ENCODE data around the gene RALGAPA2. TPM values are rescaled to one million over a fixed set of nuclear protein-coding genes. Genes with fewer than 3 reads are reported as not detected.

Gene RALGAPA2
- total RNA-seq, 1 donor from 2014 or later = 18.0 TPM

- no peak for DNase-seq (ENCODE audit: low spot score)
- intact Hi-C loops (cut with micrococcal nuclease) = no loop called here
- H3K4me1 Mint-ChIP-seq (ENCODE audit: low read depth) = no peaks in the 10 kb centered on the region
- H3K27me3 Mint-ChIP-seq (ENCODE audit: insufficient read depth) = no peaks in the 10 kb centered on the region
- no peak overlapping the region for H3K27ac Mint-ChIP-seq
- no peak overlapping the region for H3K4me3 Mint-ChIP-seq
- H3K36me3 Mint-ChIP-seq (ENCODE audit: low read depth) = no peaks in the 10 kb centered on the region
- no peaks in the 10 kb centered on the region for H3K9me3 Mint-ChIP-seq
Measured at GRCh38 chr20:20690676-20691476, 21.6 kb downstream of the RALGAPA2 start.

- Mint-ChIP-seq H3K27ac (no peak overlapping the region), H3K4me3 (no peak overlapping the region), H3K27me3 (ENCODE audit: insufficient read depth) (no peaks in the 10 kb centered on the region), H3K36me3 (ENCODE audit: low read depth) (no peaks in the 10 kb centered on the region), H3K9me3 (no peaks in the 10 kb centered on the region), H3K4me1 (ENCODE audit: low read depth) (no peaks in the 10 kb centered on the region)
- intact Hi-C loops (cut with micrococcal nuclease) = no loop called here
- no peak for DNase-seq (ENCODE audit: low spot score)
Measured at GRCh38 chr20:20687319-20687718, 25.1 kb downstream of the RALGAPA2 start.

- H3K4me1 Mint-ChIP-seq (ENCODE audit: low read depth) = peaks cover 7% of the 10 kb centered on the region
Measured at GRCh38 chr20:20685635-20686034, 26.8 kb downstream of the RALGAPA2 start.

GRCh38 chr20:20683481-20684321 lies 28.7 kb downstream of the RALGAPA2 start:
- intact Hi-C loops (cut with micrococcal nuclease) = no loop called here
- H3K27ac Mint-ChIP-seq = no peak overlapping the region

More at GRCh38 chr20:20685635-20686034, 26.8 kb downstream of the RALGAPA2 start:
- no peak overlapping the region for H3K4me3 Mint-ChIP-seq
- no peaks in the 10 kb centered on the region for H3K36me3 Mint-ChIP-seq (ENCODE audit: low read depth)
- no peak overlapping the region for H3K27ac Mint-ChIP-seq
- no peaks in the 10 kb centered on the region for H3K27me3 Mint-ChIP-seq (ENCODE audit: insufficient read depth)
- intact Hi-C loops (cut with micrococcal nuclease) = no loop called here
- no peaks in the 10 kb centered on the region for H3K9me3 Mint-ChIP-seq
- no peak for DNase-seq (ENCODE audit: low spot score)

GRCh38 chr20:20683020-20683419 lies 29.4 kb downstream of the RALGAPA2 start:
- DNase-seq (ENCODE audit: low spot score) = no peak
- Mint-ChIP-seq H3K27me3 (ENCODE audit: insufficient read depth) (no peaks in the 10 kb centered on the region), H3K4me3 (no peak overlapping the region), H3K9me3 (no peaks in the 10 kb centered on the region), H3K4me1 (ENCODE audit: low read depth) (peaks cover 8% of the 10 kb centered on the region), H3K27ac (no peak overlapping the region), H3K36me3 (ENCODE audit: low read depth) (peaks cover 7% of the 10 kb centered on the region)
- intact Hi-C loops (cut with micrococcal nuclease) = no loop called here

More at GRCh38 chr20:20683481-20684321, 28.7 kb downstream of the RALGAPA2 start:
- H3K9me3 Mint-ChIP-seq = no peaks in the 10 kb centered on the region
- no peak overlapping the region for H3K4me3 Mint-ChIP-seq
- H3K4me1 Mint-ChIP-seq (ENCODE audit: low read depth) = peaks cover 8% of the 10 kb centered on the region
- no peaks in the 10 kb centered on the region for H3K27me3 Mint-ChIP-seq (ENCODE audit: insufficient read depth)
- peaks cover 2% of the 10 kb centered on the region for H3K36me3 Mint-ChIP-seq (ENCODE audit: low read depth)
- no peak for DNase-seq (ENCODE audit: low spot score)

- H3K4me1 Mint-ChIP-seq (ENCODE audit: low read depth) = peaks cover 8% of the 10 kb centered on the region
- H3K27me3 Mint-ChIP-seq (ENCODE audit: insufficient read depth) = no peaks in the 10 kb centered on the region
- H3K27ac Mint-ChIP-seq = peak overlapping the region; percentile 15
- no peak for DNase-seq (ENCODE audit: low spot score)
- no peaks in the 10 kb centered on the region for H3K9me3 Mint-ChIP-seq
- peaks cover 7% of the 10 kb centered on the region for H3K36me3 Mint-ChIP-seq (ENCODE audit: low read depth)
- intact Hi-C loops (cut with micrococcal nuclease) = no loop called here
- no peak overlapping the region for H3K4me3 Mint-ChIP-seq
Measured at GRCh38 chr20:20680991-20681508, 31.4 kb downstream of the RALGAPA2 start.

GRCh38 chr20:20679316-20679715 lies 33.1 kb downstream of the RALGAPA2 start:
- Mint-ChIP-seq H3K27me3 (ENCODE audit: insufficient read depth) (no peaks in the 10 kb centered on the region), H3K4me1 (ENCODE audit: low read depth) (peaks cover 8% of the 10 kb centered on the region), H3K27ac (peak overlapping the region; percentile 10), H3K9me3 (no peaks in the 10 kb centered on the region), H3K4me3 (no peak overlapping the region), H3K36me3 (ENCODE audit: low read depth) (peaks cover 7% of the 10 kb centered on the region)
- DNase-seq (ENCODE audit: low spot score) = no peak
- intact Hi-C loops (cut with micrococcal nuclease) = no loop called here

- Mint-ChIP-seq H3K36me3 (ENCODE audit: low read depth) (peaks cover 7% of the 10 kb centered on the region), H3K4me3 (no peak overlapping the region), H3K27ac (no peak overlapping the region), H3K9me3 (no peaks in the 10 kb centered on the region), H3K4me1 (ENCODE audit: low read depth) (peaks cover 8% of the 10 kb centered on the region), H3K27me3 (ENCODE audit: insufficient read depth) (no peaks in the 10 kb centered on the region)
- intact Hi-C loops (cut with micrococcal nuclease) = no loop called here
- DNase-seq (ENCODE audit: low spot score) = no peak
Measured at GRCh38 chr20:20677186-20677585, 35.3 kb downstream of the RALGAPA2 start.

- Mint-ChIP-seq H3K27me3 (ENCODE audit: insufficient read depth) (no peaks in the 10 kb centered on the region), H3K4me3 (no peak overlapping the region), H3K4me1 (ENCODE audit: low read depth) (peaks cover 15% of the 10 kb centered on the region), H3K36me3 (ENCODE audit: low read depth) (peaks cover 6% of the 10 kb centered on the region), H3K27ac (no peak overlapping the region), H3K9me3 (no peaks in the 10 kb centered on the region)
- intact Hi-C loops (cut with micrococcal nuclease) = no loop called here
- no peak for DNase-seq (ENCODE audit: low spot score)
Measured at GRCh38 chr20:20668639-20669038, 43.8 kb downstream of the RALGAPA2 start.

GRCh38 chr20:20666359-20666758 lies 46.1 kb downstream of the RALGAPA2 start:
- intact Hi-C loops (cut with micrococcal nuclease) = no loop called here

GRCh38 chr20:20665606-20666332 lies 46.7 kb downstream of the RALGAPA2 start:
- DNase-seq (ENCODE audit: low spot score) = no peak
- no peaks in the 10 kb centered on the region for H3K27me3 Mint-ChIP-seq (ENCODE audit: insufficient read depth)
- peaks cover 15% of the 10 kb centered on the region for H3K4me1 Mint-ChIP-seq (ENCODE audit: low read depth)
- intact Hi-C loops (cut with micrococcal nuclease) = loop anchor here (1.0 kb wide), 1 partner anchor 160 kb away; no protein-coding TSS in a partner anchor
- no peak overlapping the region for H3K4me3 Mint-ChIP-seq
- H3K27ac Mint-ChIP-seq = no peak overlapping the region
- no peaks in the 10 kb centered on the region for H3K9me3 Mint-ChIP-seq
- H3K36me3 Mint-ChIP-seq (ENCODE audit: low read depth) = peaks cover 4% of the 10 kb centered on the region

More at GRCh38 chr20:20666359-20666758, 46.1 kb downstream of the RALGAPA2 start:
- no peaks in the 10 kb centered on the region for H3K27me3 Mint-ChIP-seq (ENCODE audit: insufficient read depth)
- H3K36me3 Mint-ChIP-seq (ENCODE audit: low read depth) = peaks cover 4% of the 10 kb centered on the region
- no peak for DNase-seq (ENCODE audit: low spot score)
- no peak overlapping the region for H3K27ac Mint-ChIP-seq
- H3K9me3 Mint-ChIP-seq = no peaks in the 10 kb centered on the region
- H3K4me1 Mint-ChIP-seq (ENCODE audit: low read depth) = peaks cover 15% of the 10 kb centered on the region
- no peak overlapping the region for H3K4me3 Mint-ChIP-seq

GRCh38 chr20:20664795-20665589 lies 47.5 kb downstream of the RALGAPA2 start:
- Mint-ChIP-seq H3K27ac (no peak overlapping the region), H3K27me3 (ENCODE audit: insufficient read depth) (no peaks in the 10 kb centered on the region), H3K36me3 (ENCODE audit: low read depth) (peaks cover 4% of the 10 kb centered on the region), H3K4me3 (no peak overlapping the region), H3K9me3 (no peaks in the 10 kb centered on the region), H3K4me1 (ENCODE audit: low read depth) (peaks cover 15% of the 10 kb centered on the region)
- DNase-seq (ENCODE audit: low spot score) = no peak
- intact Hi-C loops (cut with micrococcal nuclease) = loop anchor here (1.0 kb wide), 1 partner anchor 160 kb away; no protein-coding TSS in a partner anchor
